Amniotic stem cell (primary cell): ENCODE results near the gene CAMKMT.

ENCODE experiments used
- DNase-seq: peaks from one replicate; lab custom pipeline; 2025; lab: John Stamatoyannopoulos, UW

The CAMKMT gene

DNA sequence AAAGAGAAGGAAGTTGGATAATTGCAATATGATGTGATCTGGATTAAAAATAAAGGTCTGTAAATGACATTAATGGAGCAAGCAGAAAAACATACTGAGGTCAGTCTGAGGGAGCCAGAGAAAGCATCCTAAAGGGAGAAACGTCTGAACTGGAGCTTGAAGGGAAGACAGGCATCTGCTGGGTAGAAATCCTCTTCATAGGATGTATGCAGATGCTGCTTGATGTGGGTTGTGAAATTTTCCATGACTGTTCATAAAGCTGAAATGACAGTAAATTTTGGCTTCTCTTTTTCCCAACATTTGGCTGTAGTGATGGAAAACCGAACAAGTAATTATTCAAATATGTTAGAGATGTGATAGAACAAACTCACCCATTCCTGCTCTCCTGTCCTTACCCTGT is 287.6 kb downstream of the CAMKMT start:
- no peak for DNase-seq

- no peak for DNase-seq
These were observed 289.0 kb downstream of the CAMKMT start for GRCh38 chr2:44650796-44651195.

- DNase-seq: no peak
These were observed 290.2 kb downstream of the CAMKMT start for GRCh38 chr2:44651974-44652373.

DNA sequence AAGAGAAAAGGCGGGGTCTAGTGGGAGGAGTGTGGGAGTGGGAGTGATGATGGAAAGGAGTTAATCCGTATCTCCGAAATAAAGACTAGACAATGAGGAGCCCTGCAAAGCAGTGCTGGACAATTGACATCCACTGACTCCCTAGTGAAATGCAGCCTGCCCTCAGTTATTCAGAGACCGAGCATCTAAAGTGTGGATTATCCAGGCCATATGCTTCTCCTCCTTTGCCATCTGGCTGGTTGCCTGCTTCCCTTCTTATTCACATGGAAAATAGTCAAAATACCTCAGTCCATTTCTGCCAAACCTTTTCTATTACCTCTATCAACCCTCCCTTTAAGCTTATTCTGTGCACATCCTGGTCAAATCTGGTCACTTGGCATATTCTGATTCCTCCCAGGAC is 291.0 kb downstream of the CAMKMT start:
- DNase-seq: no peak

GRCh38 chr2:44655401-44655864 is 293.7 kb downstream of the CAMKMT start:
- no peak for DNase-seq

GRCh38 chr2:44656460-44656859 is 294.7 kb downstream of the CAMKMT start:
- no peak for DNase-seq

DNA sequence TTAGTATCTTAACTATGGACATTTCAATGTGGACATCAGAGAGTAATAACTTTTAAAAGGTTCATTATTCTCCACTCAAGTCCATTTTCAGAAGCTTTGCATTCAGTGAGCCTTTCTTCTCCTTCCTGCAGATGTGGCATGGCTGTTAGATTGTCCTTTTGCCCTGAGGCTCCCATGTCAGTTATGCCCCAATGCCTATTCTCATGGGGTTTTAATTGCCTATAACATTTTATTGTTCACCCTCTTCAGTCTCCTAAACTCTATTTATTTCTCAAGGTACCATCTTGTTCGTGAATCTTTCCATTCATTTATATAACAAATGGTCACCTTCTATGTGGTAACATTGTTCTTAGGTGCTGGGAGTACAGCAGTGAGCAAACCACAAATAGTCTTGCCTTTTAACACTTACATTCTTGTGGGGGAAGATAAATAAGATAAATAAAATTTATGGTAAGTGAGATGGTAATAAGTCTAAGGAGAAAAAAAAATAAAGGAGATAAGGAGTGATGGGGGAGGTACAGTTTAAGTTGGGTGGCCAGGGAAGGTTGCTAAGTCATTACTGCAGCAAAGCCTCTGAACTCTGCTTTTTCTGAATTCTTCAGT is 301.8 kb downstream of the CAMKMT start:
- no peak for DNase-seq

GRCh38 chr2:44668336-44668735 is 306.6 kb downstream of the CAMKMT start:
- DNase-seq: no peak

DNA sequence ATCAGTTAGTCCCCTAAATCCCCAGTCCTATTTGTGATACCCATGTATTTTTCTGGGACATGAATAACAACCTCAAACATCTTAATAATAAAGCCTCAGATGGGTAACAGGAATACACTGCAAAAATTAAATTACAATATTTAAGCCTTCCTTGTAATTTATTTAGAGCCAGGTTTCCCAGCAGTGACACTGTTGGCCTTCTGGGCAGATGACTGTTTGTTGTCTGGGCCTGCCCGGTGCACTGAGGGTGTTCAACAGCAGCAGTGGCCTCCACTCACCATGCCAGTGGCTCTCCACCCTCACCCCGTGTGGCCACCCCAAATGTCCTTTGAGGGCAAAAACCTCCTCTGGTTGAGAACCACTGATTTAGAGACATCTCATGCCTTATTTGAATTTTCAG is 309.5 kb downstream of the CAMKMT start:
- DNase-seq: no peak

DNA sequence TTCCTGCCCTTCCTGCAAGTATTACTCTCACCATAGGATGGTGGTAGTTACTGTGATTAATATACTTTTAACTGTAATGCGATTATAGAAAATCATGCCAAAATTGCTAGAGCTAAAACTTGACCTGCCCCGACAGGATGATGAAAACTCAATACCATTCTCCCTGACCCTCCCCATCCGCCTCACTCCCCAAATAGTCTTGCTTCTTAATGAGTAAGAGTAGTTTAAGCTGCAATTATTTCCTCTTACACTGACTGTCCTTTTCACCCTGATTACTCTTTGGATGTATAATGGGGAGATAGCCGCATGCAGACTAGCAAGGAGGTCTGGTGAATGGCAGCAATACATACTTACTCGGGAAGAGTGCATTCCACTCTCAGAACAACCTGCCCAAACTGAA is 310.2 kb downstream of the CAMKMT start:
- DNase-seq: no peak

DNA sequence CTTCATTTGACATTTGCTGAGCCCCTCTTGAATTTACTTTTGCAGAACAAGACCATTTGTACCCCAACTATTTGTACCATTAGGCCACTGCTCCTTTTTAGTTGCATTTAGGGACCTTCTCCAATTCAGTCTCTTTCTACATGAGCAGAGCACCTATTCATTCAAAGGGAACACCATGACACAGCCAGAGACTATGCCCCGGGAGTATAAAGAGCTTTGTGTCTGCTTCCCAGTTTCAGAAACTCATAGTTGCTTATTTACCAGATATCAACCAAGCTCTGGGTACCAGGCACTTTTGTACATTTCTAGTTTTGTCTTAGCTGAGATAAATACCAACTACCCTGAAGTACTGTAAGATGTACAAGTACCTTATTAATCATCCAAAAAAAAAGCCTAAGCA is 310.7 kb downstream of the CAMKMT start:
- DNase-seq: no peak

GRCh38 chr2:44674473-44675284 is 312.9 kb downstream of the CAMKMT start:
- DNase-seq: no peak

- no peak for DNase-seq
These were observed 314.6 kb downstream of the CAMKMT start for GRCh38 chr2:44676379-44676778.

GRCh38 chr2:44679584-44679983 is 317.8 kb downstream of the CAMKMT start:
- no peak for DNase-seq

GRCh38 chr2:44679990-44680389 is 318.2 kb downstream of the CAMKMT start:
- no peak for DNase-seq

GRCh38 chr2:44680424-44680971 is 318.8 kb downstream of the CAMKMT start:
- no peak for DNase-seq

GRCh38 chr2:44680983-44681531 is 319.3 kb downstream of the CAMKMT start:
- no peak for DNase-seq

- no peak for DNase-seq
These were observed 320.7 kb downstream of the CAMKMT start for GRCh38 chr2:44682459-44682858.

DNA sequence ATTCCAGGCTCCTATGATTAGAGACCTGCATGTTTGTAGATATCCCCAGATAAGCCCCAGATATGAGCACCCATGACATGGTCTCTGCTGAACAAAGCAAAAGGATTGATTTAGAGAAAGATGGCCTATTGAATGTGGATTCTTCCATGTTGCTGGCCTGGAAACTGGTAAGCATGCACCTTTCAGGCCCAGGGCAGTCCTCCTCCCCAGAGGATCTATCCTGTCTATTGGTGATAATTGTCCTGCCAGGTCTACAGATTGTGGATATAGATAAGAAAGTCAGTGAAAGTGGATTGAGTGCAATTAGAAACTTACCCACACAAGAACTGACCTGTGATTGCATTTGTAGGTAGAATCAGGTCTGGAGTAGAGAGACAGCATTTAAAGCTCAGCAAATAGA is 322.8 kb downstream of the CAMKMT start:
- no peak for DNase-seq

DNA sequence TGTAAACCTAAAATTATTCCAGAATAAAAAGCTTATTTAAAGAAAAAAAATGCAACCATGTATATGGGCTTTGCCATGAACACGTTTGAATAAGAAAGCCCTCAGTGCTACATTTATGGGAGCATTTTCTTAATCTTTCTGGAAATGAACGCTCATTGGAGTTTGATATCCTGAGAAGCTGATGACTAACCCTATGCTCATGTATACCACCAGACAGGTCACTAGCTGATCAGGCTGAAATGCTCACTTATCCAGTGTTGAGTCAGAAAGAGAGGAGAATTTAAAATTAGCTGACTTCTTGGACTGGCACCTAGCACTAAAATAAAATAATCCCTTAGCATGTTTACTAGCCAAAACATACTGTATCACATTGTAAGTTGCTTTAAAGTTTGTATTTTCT is 324.8 kb downstream of the CAMKMT start:
- DNase-seq: peak; percentile 24

- DNase-seq: no peak
These were observed 326.1 kb downstream of the CAMKMT start for GRCh38 chr2:44687686-44688455.

- DNase-seq: no peak
These were observed 326.8 kb downstream of the CAMKMT start for GRCh38 chr2:44688456-44689124.
